ENCODE data around the gene DNAI2. TPM values are rescaled to one million over a fixed set of nuclear protein-coding genes. Genes with fewer than 3 reads are reported as not detected.

DNAI2 gene
- total RNA-seq, 1 donor from 2014 or later = not detected

DNA sequence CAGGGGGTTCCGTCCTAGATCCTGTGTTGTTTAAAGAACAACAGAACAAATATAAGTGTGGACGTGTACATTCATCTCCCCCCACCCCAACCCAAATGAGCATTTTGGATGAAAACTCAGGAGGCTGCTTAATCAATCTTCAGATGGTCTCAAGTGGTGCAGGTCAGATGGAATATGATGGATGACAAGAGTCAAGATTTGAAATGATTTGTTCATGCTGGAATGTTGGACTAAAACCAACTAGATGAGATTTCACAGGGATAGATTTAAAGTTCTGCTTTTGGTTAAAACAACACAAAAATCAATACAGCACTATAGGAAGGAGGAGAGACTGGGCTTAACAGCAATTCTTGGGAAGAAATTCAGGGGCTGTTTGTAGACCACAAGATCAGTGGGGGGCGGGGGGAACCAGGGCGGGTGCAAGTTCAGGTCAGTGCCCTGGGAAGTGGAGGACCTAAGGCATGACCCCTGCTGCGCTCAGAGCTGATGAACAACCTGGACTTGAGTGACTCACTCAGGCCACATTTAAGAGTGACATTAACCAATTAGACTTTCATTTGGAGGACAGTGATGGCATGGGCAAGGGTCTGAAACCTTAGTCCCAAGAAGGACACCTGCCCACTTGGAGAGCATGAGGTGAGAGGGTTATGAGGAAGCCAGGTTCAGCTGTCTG lies 45.6 kb upstream of the DNAI2 start:
- peaks cover 2% of the 10 kb centered on the region for H3K36me3 Mint-ChIP-seq (ENCODE audit: low read depth)
- H3K27ac Mint-ChIP-seq (ENCODE audit: unreplicated experiment) = no peak overlapping the region
- H3K4me3 Mint-ChIP-seq (ENCODE audit: unreplicated experiment) = no peak overlapping the region
- no peaks in the 10 kb centered on the region for H3K4me1 Mint-ChIP-seq (ENCODE audit: low read depth)
- H3K9me3 Mint-ChIP-seq (ENCODE audit: low read depth) = no peaks in the 10 kb centered on the region
- no peak for DNase-seq (ENCODE audit: low spot score)
- TF ChIP-seq CTCF (IDR thresholded peaks at IDR 0.05) = no peak
- H3K27me3 Mint-ChIP-seq (ENCODE audit: low read depth) = peaks cover 8% of the 10 kb centered on the region

DNA sequence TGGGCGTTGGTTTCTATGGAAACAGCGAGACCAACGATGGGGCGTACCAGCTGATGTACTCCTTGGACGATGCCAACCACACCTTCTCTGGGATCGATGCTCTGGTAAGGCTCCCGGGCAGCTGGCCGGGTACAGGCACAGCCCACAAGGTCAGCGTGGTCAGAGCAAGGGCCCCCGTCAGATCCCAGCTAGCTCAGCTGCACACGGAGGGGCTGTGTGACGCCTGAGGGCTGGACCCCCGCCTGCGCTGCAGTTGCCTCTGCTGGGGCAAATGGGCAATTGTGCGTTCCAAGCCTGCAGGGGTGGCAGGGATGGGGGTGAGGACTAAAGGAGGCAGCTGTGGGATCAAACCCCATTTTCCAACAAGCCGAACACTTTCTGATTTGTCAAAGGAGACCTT lies 43.1 kb upstream of the DNAI2 start:
- Mint-ChIP-seq H3K4me3 (ENCODE audit: unreplicated experiment) (no peak overlapping the region), H3K27ac (ENCODE audit: unreplicated experiment) (no peak overlapping the region), H3K4me1 (ENCODE audit: low read depth) (no peaks in the 10 kb centered on the region), H3K27me3 (ENCODE audit: low read depth) (peaks cover 8% of the 10 kb centered on the region), H3K36me3 (ENCODE audit: low read depth) (no peaks in the 10 kb centered on the region), H3K9me3 (ENCODE audit: low read depth) (no peaks in the 10 kb centered on the region)
- no peak for TF ChIP-seq CTCF (IDR thresholded peaks at IDR 0.05)
- no peak for DNase-seq (ENCODE audit: low spot score)

DNA sequence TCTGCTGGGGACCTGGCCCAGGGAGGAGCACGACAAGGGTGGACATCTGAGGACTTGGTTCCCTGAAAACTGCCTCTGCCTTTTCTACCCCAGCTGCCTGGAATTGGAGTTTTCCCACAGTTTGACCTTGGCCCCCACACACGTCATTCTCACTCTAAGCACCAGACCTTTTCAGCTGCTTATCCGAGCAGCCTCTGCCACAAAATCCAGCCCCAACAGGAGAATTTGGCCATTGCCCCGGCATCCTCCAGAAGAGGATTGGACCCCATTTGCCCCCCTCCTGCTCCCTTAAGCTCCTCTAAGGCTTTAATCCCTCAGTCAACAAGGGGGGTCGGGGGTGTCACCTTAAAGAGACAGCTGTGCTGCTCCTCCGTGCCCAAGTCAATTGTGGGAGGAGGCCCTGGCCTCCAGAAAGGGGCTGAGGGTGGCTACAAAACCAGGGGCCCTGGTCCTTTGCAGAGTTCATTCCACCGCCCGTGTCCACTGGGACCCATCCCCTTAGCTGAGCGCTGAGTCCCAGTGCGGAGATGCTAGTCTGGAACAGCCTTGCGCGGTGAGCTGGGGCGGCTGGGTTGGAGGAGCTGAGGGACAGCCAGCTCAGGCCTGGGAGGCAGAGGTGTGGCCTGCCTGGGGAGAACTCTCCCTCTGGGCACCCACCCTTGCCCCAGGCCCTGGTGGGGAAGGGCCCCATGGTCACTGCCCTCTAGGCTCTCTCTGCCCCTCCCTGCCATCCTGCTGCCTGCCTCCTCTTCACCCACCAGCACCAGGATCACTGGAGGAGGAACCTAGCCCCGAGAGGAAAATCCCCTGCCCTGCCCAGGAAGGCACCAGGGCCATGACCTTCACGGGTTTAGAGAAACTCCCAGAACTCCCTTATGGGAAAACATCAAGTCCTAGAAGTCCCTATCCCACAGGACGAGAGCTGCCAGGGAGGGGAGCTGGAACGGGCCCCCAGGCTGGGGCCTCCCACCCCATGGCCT lies 41.8 kb upstream of the DNAI2 start:
- Mint-ChIP-seq H3K4me3 (ENCODE audit: unreplicated experiment) (no peak overlapping the region), H3K27me3 (ENCODE audit: low read depth) (peaks cover 2% of the 10 kb centered on the region), H3K36me3 (ENCODE audit: low read depth) (no peaks in the 10 kb centered on the region), H3K9me3 (ENCODE audit: low read depth) (no peaks in the 10 kb centered on the region), H3K4me1 (ENCODE audit: low read depth) (no peaks in the 10 kb centered on the region), H3K27ac (ENCODE audit: unreplicated experiment) (no peak overlapping the region)
- DNase-seq (ENCODE audit: low spot score) = no peak
- no peak for TF ChIP-seq CTCF (IDR thresholded peaks at IDR 0.05)

- peaks cover 2% of the 10 kb centered on the region for H3K27me3 Mint-ChIP-seq (ENCODE audit: low read depth)
- H3K4me1 Mint-ChIP-seq (ENCODE audit: low read depth) = no peaks in the 10 kb centered on the region
- no peaks in the 10 kb centered on the region for H3K9me3 Mint-ChIP-seq (ENCODE audit: low read depth)
- no peak for TF ChIP-seq CTCF (IDR thresholded peaks at IDR 0.05)
- H3K4me3 Mint-ChIP-seq (ENCODE audit: unreplicated experiment) = no peak overlapping the region
- no peak for DNase-seq (ENCODE audit: low spot score)
- no peaks in the 10 kb centered on the region for H3K36me3 Mint-ChIP-seq (ENCODE audit: low read depth)
- no peak overlapping the region for H3K27ac Mint-ChIP-seq (ENCODE audit: unreplicated experiment)
Measured at GRCh38 chr17:74233937-74234336, 40.1 kb upstream of the DNAI2 start.

- no peak for TF ChIP-seq CTCF (IDR thresholded peaks at IDR 0.05)
- H3K9me3 Mint-ChIP-seq (ENCODE audit: low read depth) = no peaks in the 10 kb centered on the region
- no peaks in the 10 kb centered on the region for H3K4me1 Mint-ChIP-seq (ENCODE audit: low read depth)
- no peak overlapping the region for H3K4me3 Mint-ChIP-seq (ENCODE audit: unreplicated experiment)
- H3K27me3 Mint-ChIP-seq (ENCODE audit: low read depth) = peaks cover 2% of the 10 kb centered on the region
- DNase-seq (ENCODE audit: low spot score) = no peak
- no peaks in the 10 kb centered on the region for H3K36me3 Mint-ChIP-seq (ENCODE audit: low read depth)
- H3K27ac Mint-ChIP-seq (ENCODE audit: unreplicated experiment) = no peak overlapping the region
Measured at GRCh38 chr17:74234486-74234885, 39.5 kb upstream of the DNAI2 start.

Data from chondrocyte (in vitro differentiated cells).